RWPE2 (cell line): Measurements from ENCODE around the gene GMPR.
A peak's percentile ranks its signal among the peaks of the same experiment; 100 is the strongest.

Source experiments
- ATAC-seq: fragments of 200-7000 bp; cut with Tn5 transposase; 3 replicates; pipeline ENCODE4 v1.9.1; 2021; ENCODE audit warnings: low read depth
- DNase-seq: peaks from one replicate; pipeline ENCODE4 v3.0.0-alpha.2; 2020; ENCODE audit warnings: low spot score
- H3K27ac ChIP-seq: fragments of 450-650 bp; 2 replicates; pipeline ENCODE4 v1.5.1; 2017; ENCODE audit warnings: mild to moderate bottlenecking; ENCODE audit not compliant: poor library complexity, severe bottlenecking
- H3K27me3 ChIP-seq: fragments of 250-450 bp; sonication (Bioruptor Pico); 2 replicates; pipeline ENCODE4 v1.5.1; 2021; ENCODE audit warnings: mild to moderate bottlenecking, moderate library complexity; ENCODE audit not compliant: insufficient read depth, poor library complexity, severe bottlenecking
- H3K36me3 ChIP-seq: fragments of 250-450 bp; sonication (Bioruptor Pico); 2 replicates; pipeline ENCODE4 v1.5.1; 2020; ENCODE audit warnings: low read depth, mild to moderate bottlenecking, moderate library complexity
- H3K4me1 ChIP-seq: fragments of 250-450 bp; sonication (Bioruptor Pico); 2 replicates; pipeline ENCODE4 v1.5.1; 2021; ENCODE audit warnings: mild to moderate bottlenecking, moderate library complexity; ENCODE audit not compliant: insufficient read depth, poor library complexity, severe bottlenecking
- H3K4me3 ChIP-seq: fragments of 250-450 bp; sonication (Bioruptor Pico); 2 replicates; pipeline ENCODE4 v1.5.1; 2021; ENCODE audit warnings: mild to moderate bottlenecking, moderate library complexity; ENCODE audit not compliant: severe bottlenecking
- H3K9me3 ChIP-seq: fragments of 250-450 bp; sonication (Bioruptor Pico); 2 replicates; pipeline ENCODE4 v1.5.1; 2021; ENCODE audit warnings: mild to moderate bottlenecking, moderate library complexity; ENCODE audit not compliant: severe bottlenecking
- CTCF ChIP-seq: fragments of 450-650 bp; IDR thresholded peaks from one replicate; pipeline ENCODE4 v1.5.1; 2017; ENCODE audit warnings: mild to moderate bottlenecking, moderate library complexity; ENCODE audit not compliant: poor library complexity, severe bottlenecking

The GMPR gene

DNA sequence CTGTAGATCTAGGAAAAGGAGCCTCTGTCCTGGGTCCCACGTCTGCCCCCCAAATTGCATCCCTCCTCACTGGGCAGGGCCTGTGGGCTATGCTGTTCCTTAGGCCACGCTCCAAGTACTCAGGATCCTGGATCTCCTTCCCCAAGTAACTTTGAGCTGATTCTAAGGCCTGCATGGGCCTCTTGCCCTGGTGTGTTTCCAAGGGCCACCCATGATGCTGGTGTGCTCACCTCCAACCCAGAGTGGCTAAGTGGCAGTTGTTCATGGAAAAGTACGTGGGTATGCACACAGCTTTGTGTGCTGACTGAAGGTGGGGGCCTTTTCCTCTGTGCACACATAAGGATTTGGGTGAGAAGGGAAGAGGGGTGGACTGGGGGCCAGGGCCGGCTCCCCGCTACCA is 5.3 kb downstream of the GMPR start:
- Histone ChIP-seq H3K36me3 (no peaks in the 10 kb centered on the region), H3K27ac (no peak overlapping the region), H3K27me3 (no peaks in the 10 kb centered on the region), H3K4me3 (no peak overlapping the region), H3K4me1 (peaks cover 14% of the 10 kb centered on the region), H3K9me3 (no peaks in the 10 kb centered on the region)
- DNase-seq (no peak), ATAC-seq (no peak)
- TF ChIP-seq CTCF = no peak

- Histone ChIP-seq H3K27me3 (no peaks in the 10 kb centered on the region), H3K36me3 (no peaks in the 10 kb centered on the region), H3K4me1 (peaks cover 14% of the 10 kb centered on the region), H3K9me3 (no peaks in the 10 kb centered on the region), H3K4me3 (no peak overlapping the region), H3K27ac (no peak overlapping the region)
- no peak for DNase-seq
- TF ChIP-seq CTCF = no peak
- ATAC-seq = no peak
Measured at GRCh38 chr6:16244446-16244845, 6.1 kb downstream of the GMPR start.

DNA sequence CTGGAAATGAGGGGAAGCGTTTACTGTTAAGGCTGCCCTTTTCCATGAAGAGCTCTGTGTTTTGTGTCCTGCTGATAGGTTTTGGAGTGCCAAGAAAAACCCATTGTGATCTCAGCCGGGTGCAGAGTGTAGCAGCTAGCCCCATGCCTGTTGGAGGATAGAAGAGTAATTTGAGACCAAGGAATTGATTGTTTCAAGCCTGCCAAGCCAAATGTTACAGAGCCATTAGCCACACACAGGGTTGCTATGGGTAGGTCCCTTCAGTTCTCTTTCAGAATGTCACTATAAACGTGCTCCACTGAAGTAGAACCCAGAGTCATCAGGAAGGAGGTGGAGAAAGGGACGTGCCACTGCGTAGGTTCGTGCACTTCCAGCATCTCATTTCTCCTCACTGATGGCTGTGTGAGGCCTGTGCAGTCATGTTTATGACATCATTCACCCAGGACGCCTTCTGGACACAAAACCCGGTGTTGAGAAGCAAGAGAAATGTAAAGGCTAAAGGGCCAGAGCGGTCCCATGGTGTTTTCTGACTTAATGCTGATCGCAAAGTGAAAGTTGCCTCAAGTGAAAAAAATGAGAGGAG is 6.6 kb downstream of the GMPR start:
- no peaks in the 10 kb centered on the region for H3K36me3 ChIP-seq
- no peak overlapping the region for H3K4me3 ChIP-seq
- no peaks in the 10 kb centered on the region for H3K9me3 ChIP-seq
- ATAC-seq (peak; percentile 52; the same call in 1 of the 3 replicates), DNase-seq (no peak)
- H3K27me3 ChIP-seq = no peaks in the 10 kb centered on the region
- peaks cover 14% of the 10 kb centered on the region for H3K4me1 ChIP-seq
- no peak overlapping the region for H3K27ac ChIP-seq
- TF ChIP-seq CTCF = no peak

- H3K4me3 ChIP-seq = no peak overlapping the region
- no peaks in the 10 kb centered on the region for H3K27me3 ChIP-seq
- no peaks in the 10 kb centered on the region for H3K36me3 ChIP-seq
- H3K4me1 ChIP-seq = peaks cover 14% of the 10 kb centered on the region
- ATAC-seq (no peak), DNase-seq (no peak)
- H3K9me3 ChIP-seq = no peaks in the 10 kb centered on the region
- H3K27ac ChIP-seq = no peak overlapping the region
- TF ChIP-seq CTCF = no peak
Measured at GRCh38 chr6:16248271-16248853, 10.0 kb downstream of the GMPR start.

DNA sequence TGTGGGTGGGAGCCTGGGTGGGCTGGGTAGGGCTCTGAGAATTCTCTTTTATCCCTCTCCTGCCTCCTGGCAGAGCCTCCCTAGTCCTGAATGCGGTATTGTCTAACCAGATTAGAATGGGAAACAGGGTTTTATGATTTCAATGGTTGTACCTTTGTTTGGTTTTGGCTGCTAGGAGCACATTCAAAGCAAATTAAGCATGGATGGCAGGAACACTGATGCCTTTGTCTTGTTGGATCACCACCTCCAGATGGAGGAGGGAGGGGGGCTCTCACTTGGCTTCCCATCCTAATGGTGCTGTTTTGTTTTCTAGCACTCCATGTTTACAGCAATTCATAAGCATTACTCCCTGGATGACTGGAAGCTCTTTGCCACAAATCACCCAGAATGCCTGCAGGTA is 11.6 kb downstream of the GMPR start:
- no peak for TF ChIP-seq CTCF
- Histone ChIP-seq H3K4me3 (no peak overlapping the region), H3K36me3 (no peaks in the 10 kb centered on the region), H3K27me3 (no peaks in the 10 kb centered on the region), H3K9me3 (no peaks in the 10 kb centered on the region), H3K27ac (no peak overlapping the region), H3K4me1 (peaks cover 10% of the 10 kb centered on the region)
- no peak for DNase-seq
- ATAC-seq = no peak
